Bronchial epithelial cell (primary cell): Measurements from ENCODE around the gene MICAL3. TPM values are rescaled to one million over a fixed set of nuclear protein-coding genes. Genes with fewer than 3 reads are reported as not detected.
A peak's percentile ranks its signal among the peaks of the same experiment; 100 is the strongest.
"Not testable (repeated sequence)": the region's sequence is repeated elsewhere in the genome, so short reads cannot be mapped to it uniquely, and the experiment has no call there.

Experiments
- DNase-seq: peaks from one replicate; pipeline ENCODE4 v3.0.0-alpha.2; 2010; ENCODE audit warnings: low read depth
- FAIRE-seq: peaks from 2 replicates; lab custom pipeline; 2011; peaks lifted over from hg19 to GRCh38; lab: Jason Lieb, UNC
- H3K27me3 ChIP-seq: 2 replicates; pipeline ENCODE4 v1.5.1; 2011; ENCODE audit warnings: low read length; ENCODE audit not compliant: control insufficient read depth, insufficient read depth
- H3K36me3 ChIP-seq: 2 replicates; pipeline ENCODE4 v1.5.1; 2011; ENCODE audit warnings: low read length; ENCODE audit not compliant: control insufficient read depth, insufficient read depth
- H3K4me3 ChIP-seq: 2 replicates; pipeline ENCODE4 v1.5.1; 2011; ENCODE audit warnings: mild to moderate bottlenecking, low read depth, low read length, control low read depth
- total RNA-seq: library from RNA; depleted of rRNA; stranded (reverse); fragments of >200 nt; gene quantifications from 2 replicates; pipeline ENCODE4 v1.2.1, GENCODE V29; 2014
- TF ChIP-seq, protein P1 (sequence below): IDR thresholded peaks from 2 replicates; pipeline ENCODE4 v1.5.1; 2011; ENCODE audit warnings: mild to moderate bottlenecking, moderate library complexity, low read length, control low read depth, inconsistent platforms; ENCODE audit not compliant: insufficient read depth, severe bottlenecking

Gene MICAL3, protein sequence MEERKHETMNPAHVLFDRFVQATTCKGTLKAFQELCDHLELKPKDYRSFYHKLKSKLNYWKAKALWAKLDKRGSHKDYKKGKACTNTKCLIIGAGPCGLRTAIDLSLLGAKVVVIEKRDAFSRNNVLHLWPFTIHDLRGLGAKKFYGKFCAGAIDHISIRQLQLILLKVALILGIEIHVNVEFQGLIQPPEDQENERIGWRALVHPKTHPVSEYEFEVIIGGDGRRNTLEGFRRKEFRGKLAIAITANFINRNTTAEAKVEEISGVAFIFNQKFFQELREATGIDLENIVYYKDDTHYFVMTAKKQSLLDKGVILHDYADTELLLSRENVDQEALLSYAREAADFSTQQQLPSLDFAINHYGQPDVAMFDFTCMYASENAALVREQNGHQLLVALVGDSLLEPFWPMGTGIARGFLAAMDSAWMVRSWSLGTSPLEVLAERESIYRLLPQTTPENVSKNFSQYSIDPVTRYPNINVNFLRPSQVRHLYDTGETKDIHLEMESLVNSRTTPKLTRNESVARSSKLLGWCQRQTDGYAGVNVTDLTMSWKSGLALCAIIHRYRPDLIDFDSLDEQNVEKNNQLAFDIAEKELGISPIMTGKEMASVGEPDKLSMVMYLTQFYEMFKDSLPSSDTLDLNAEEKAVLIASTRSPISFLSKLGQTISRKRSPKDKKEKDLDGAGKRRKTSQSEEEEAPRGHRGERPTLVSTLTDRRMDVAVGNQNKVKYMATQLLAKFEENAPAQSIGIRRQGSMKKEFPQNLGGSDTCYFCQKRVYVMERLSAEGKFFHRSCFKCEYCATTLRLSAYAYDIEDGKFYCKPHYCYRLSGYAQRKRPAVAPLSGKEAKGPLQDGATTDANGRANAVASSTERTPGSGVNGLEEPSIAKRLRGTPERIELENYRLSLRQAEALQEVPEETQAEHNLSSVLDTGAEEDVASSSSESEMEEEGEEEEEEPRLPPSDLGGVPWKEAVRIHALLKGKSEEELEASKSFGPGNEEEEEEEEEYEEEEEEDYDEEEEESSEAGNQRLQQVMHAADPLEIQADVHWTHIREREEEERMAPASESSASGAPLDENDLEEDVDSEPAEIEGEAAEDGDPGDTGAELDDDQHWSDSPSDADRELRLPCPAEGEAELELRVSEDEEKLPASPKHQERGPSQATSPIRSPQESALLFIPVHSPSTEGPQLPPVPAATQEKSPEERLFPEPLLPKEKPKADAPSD (N-terminal part only)
- 13.4 and 13.6 TPM in 2 replicates for total RNA-seq

DNA sequence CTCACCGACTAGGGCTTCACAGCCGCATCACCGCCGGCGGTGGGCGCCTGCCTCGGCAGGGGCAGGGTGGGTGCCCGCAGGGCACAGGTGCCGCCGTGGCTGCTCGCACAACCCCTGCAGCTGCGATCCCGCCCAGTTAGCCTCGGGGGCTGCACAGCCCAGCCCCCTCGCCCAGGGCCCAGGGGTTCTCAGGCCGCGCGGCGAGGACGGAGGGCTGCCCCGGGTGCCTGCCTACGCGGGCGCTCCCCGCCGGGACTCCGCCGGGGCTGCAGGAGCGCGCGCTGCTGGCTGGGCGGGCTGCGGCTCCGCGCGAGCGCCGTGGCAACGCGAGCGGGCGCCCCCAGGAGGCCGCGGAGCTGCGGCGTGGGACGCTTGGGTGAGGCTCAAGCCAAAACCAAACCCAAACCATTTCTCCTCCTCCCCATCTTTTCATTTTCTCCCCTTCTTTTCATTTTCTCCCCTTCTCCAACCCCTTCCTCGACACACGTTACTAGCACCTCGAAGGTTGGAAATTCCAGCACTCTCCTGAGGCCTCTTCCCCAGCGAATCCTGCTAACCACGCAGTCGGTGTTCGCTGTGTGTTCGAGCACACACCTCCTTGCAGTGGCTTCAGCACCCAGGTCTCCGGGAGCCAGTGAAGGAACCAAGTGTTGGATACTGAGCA is at the start of gene MICAL3:
Gene MICAL3 (minus strand): TSS at position 286 of the 664 bp plus-strand sequence. CDS start 117,749 bp downstream, outside the sequence.
- Histone ChIP-seq H3K36me3 (no peaks in the 10 kb centered on the region), H3K4me3 (peak within 1 kb of the TSS; percentile 75), H3K27me3 (no peaks in the 10 kb centered on the region)
- FAIRE-seq (no peak), DNase-seq (peak; percentile 47)
- TF ChIP-seq, protein P1, sequence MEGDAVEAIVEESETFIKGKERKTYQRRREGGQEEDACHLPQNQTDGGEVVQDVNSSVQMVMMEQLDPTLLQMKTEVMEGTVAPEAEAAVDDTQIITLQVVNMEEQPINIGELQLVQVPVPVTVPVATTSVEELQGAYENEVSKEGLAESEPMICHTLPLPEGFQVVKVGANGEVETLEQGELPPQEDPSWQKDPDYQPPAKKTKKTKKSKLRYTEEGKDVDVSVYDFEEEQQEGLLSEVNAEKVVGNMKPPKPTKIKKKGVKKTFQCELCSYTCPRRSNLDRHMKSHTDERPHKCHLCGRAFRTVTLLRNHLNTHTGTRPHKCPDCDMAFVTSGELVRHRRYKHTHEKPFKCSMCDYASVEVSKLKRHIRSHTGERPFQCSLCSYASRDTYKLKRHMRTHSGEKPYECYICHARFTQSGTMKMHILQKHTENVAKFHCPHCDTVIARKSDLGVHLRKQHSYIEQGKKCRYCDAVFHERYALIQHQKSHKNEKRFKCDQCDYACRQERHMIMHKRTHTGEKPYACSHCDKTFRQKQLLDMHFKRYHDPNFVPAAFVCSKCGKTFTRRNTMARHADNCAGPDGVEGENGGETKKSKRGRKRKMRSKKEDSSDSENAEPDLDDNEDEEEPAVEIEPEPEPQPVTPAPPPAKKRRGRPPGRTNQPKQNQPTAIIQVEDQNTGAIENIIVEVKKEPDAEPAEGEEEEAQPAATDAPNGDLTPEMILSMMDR, result peak; percentile 75

DNA sequence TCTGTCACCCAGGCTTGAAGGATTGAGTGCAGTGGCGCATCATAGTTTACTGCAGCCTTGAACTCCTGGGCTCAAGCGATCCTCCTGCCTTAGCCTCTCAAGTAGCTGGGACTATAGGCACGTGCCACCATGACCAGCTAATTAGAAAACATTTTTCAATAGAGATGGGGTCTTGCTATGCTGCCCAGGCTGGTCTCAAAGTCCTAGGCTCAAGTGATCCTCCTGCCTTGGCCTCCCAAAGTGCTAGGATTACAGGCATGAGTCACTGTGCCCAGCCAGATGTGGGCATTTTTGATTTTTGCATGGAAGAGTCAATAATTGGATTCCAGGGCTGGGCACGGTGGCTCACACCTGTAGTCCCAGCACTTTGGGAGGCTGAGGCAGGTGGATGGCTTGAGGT is 49.6 kb upstream of the MICAL3 start:
- H3K27me3 ChIP-seq, DNase-seq, H3K4me3 ChIP-seq, H3K36me3 ChIP-seq, FAIRE-seq: not testable (repeated sequence)

DNA sequence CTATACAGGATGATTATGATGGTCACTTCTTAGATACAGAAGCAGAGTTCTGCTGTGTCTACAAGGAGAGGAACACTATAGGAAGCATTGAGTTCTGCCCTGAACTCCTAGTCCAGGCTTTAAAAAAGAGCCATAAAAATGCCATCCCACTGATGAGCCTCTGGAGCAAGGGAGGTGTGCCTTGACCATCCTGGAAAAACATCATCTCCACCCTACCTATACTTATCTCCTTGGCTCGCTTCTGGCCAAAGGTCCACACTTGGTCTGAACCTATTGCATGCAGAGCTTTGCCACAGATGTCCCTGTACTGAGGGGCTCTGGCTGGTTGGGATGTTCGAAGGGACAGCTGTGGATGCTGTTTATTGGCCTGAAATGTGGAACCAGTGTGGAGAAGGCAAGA is 49.1 kb upstream of the MICAL3 start:
- TF ChIP-seq, protein P1, result no peak
- no peaks in the 10 kb centered on the region for H3K27me3 ChIP-seq
- H3K4me3 ChIP-seq, result no peak overlapping the region
- H3K36me3 ChIP-seq, result no peaks in the 10 kb centered on the region
- FAIRE-seq (no peak), DNase-seq (no peak)

DNA sequence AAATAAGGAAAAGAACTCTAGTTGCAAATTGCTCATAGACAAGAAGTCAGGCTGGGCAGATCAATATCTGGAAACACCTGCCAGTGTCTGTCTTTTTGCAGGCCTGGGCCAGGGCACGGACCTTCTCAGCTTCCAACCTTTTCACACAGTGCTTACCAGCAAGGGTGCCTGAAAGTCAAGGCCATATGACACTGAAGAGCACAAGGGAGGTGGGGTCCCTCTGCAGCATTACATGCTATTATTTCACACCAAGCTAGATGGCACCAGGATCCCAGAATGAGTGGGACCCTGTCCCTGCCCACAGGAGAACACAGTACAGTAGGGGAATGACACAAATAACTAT is 47.6 kb upstream of the MICAL3 start:
- no peak overlapping the region for H3K4me3 ChIP-seq
- DNase-seq (no peak), FAIRE-seq (no peak)
- H3K27me3 ChIP-seq, result no peaks in the 10 kb centered on the region
- TF ChIP-seq, protein P1, result no peak
- no peaks in the 10 kb centered on the region for H3K36me3 ChIP-seq

DNA sequence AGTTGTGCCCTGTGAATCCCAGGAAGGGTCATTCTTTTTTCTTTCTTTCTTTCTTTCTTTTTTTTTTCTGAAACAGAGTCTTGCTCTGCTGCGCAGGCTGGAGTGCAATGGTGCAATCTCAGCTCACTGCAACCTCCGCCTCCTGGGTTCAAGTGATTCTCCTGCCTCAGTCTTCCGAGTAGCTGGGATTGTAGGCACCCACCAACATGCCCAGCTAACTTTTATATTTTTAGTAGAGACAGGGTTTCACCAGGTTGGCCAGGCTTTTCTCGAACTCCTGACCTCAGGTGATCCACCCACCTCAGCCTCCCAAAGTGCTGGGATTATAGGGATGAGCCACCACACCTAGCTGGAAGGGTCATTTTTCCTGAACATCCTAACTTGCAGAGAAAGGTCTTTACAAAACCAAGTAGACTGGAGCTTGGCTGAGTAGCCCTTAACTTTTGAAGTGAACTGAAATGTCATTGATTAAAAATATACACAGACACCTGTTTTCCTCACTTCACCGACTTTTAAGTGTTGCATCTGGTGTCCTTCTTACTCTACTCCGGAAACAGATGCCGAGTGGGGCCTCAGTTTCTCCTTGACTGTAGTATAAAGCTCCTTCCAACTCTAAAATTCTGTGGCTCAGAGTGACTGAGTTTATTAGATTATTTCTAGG is 47.1 kb upstream of the MICAL3 start:
- not testable (repeated sequence) for H3K27me3 ChIP-seq, H3K36me3 ChIP-seq, DNase-seq, H3K4me3 ChIP-seq, FAIRE-seq

DNA sequence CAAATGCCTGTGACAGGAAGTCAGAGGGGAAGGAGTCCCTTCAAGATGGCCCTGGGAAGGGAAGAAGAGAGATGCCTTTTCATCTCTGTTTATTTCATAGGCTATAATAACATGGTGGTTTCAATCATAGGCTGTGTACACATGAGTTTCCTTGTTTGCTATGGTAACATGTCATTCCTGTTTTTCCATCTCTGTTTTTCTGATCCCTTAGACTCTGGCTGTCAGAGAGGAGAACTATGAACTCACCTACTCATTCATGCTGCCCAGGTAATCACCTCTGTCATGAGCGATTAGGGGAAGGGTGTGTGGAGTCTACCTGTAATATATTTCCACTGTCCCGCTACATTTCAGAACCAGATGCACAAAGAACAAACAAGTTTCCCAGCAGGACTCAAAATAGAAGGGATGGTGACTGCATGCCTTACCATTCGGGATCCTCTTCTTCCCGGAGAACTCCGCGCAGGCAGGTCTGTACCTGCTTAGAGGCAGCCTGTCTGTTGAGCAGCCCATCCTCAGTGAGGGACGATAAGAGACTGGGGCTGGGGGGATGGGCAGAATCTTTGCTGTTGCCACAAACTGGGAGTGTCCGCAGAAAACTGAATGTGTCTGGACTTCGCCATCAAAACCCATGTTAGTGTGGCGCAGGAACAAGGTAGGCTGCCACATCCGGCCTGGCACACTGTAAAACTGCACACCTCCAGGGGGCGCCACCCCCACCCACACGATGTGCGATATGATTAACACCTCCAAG is 46.4 kb upstream of the MICAL3 start:
- Histone ChIP-seq H3K36me3 (no peaks in the 10 kb centered on the region), H3K4me3 (no peak overlapping the region), H3K27me3 (no peaks in the 10 kb centered on the region)
- TF ChIP-seq, protein P1, result peak; percentile 57
- DNase-seq, result peak; percentile 77
- no peak for FAIRE-seq
